ENCODE results near the gene CRK.

DNA sequence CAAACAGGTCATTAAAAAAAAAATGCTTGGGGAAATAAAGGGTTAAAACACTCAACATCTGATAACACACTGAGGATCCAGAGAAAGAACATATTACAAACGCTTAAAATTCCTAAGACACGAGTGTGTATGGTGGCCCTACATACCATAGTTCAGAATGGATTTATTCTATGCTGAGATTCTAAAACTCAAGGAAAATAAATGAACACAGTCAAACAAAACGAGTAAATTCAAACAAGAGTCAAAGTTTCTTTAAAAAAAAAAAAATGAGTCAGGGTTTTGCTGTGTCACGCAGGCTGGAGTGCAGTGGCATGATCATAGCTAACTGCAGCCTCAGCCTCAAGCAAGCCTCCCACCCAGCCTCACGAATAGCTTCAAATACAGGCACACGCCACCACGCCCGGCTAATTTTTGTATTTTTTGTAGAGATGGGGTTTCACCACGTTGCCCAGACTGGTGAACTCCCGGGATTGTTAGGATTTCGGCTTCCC, 17.4 kb downstream of the CRK start:
- TF ChIP-seq, protein P1, sequence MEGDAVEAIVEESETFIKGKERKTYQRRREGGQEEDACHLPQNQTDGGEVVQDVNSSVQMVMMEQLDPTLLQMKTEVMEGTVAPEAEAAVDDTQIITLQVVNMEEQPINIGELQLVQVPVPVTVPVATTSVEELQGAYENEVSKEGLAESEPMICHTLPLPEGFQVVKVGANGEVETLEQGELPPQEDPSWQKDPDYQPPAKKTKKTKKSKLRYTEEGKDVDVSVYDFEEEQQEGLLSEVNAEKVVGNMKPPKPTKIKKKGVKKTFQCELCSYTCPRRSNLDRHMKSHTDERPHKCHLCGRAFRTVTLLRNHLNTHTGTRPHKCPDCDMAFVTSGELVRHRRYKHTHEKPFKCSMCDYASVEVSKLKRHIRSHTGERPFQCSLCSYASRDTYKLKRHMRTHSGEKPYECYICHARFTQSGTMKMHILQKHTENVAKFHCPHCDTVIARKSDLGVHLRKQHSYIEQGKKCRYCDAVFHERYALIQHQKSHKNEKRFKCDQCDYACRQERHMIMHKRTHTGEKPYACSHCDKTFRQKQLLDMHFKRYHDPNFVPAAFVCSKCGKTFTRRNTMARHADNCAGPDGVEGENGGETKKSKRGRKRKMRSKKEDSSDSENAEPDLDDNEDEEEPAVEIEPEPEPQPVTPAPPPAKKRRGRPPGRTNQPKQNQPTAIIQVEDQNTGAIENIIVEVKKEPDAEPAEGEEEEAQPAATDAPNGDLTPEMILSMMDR (conservative IDR thresholded peaks at IDR 0.05 in 1 of 2, IDR thresholded peaks at IDR 0.05 in 1 of 2; ENCODE audit: low read depth in 1 of 2, low read length in 2 of 2): no peak
- no peak for TF ChIP-seq EZH2 (IDR thresholded peaks at IDR 0.05; ENCODE audit: low read length, missing control alignments)

All from fibroblast of lung (primary cell).